Skeletal muscle satellite cell (primary cell): ENCODE results near the gene AGAP3.

Source experiments
- H3K27me3 ChIP-seq: 2 replicates; pipeline ENCODE4 v1.7.0; 2013; ENCODE audit warnings: low read length; ENCODE audit not compliant: control insufficient read depth, insufficient read depth
- H3K36me3 ChIP-seq: 2 replicates; pipeline ENCODE4 v1.7.0; 2013; ENCODE audit warnings: mild to moderate bottlenecking, control low read depth, low read length; ENCODE audit not compliant: insufficient read depth
- H3K4me1 ChIP-seq: 2 replicates; pipeline ENCODE4 v1.7.0; 2013; ENCODE audit warnings: low read length; ENCODE audit not compliant: control insufficient read depth, insufficient read depth
- H3K4me2 ChIP-seq: 2 replicates; pipeline ENCODE4 v1.7.0; 2013; ENCODE audit warnings: mild to moderate bottlenecking, low read length
- H3K4me3 ChIP-seq: 2 replicates; pipeline ENCODE4 v1.7.0; 2013; ENCODE audit warnings: low read length
- H3K9ac ChIP-seq: 2 replicates; pipeline ENCODE4 v1.7.0; 2013; ENCODE audit warnings: mild to moderate bottlenecking, low read depth, low read length, moderate library complexity
- H3K9me3 ChIP-seq: replicated peaks from 2 replicates; pipeline ENCODE4 v1.7.0; 2013; ENCODE audit warnings: mild to moderate bottlenecking, control low read depth, low read length

Gene AGAP3

DNA sequence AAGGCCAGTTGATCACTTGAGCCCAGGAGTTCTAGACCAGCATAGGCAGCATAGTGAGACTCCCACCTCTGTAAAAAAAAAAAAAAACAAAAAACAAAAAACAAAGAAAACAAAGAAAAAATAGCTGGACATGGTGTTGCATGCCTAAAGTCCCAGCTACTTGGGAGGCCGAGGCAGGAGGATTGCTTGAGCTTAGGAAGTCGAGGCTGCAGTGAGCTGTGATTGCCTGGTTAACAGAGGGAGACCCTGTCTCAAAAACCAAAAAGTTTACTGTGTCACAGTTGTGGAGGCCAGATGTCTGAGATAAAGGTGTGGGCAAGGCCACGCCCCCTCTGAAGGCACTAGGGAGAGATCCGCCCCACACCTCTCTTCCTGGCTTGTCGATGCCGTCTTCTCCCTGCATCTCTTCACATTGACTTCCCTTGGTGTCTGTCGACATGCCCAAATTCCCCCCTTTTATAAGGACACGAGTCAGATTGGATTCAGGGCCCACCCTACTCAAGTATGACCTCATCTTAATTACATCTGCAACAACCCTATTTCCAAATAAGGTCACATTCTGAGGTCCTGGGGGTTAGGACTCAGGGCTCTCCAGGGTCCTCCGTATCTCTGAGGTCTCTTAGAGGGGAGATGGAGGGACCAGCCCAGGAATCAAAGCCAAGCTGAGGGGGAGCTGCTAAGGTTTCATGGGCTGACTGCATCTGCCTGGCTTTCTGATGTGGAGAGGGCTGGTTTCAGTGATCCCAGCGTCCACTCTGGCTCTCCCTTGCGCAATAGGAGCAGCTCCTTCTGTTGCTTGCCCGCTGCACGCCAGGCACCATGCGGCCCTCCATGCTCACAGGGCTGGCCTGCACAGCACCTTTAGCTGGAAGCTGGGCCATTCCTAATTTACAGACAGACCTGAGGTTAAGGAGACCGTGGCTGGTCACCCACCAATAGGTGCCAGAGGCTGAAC is 23.1 kb downstream of the AGAP3 start:
- no peak overlapping the region for H3K4me2 ChIP-seq
- H3K9me3 ChIP-seq = no peaks in the 10 kb centered on the region
- peak overlapping the region; percentile 5 for H3K9ac ChIP-seq
- H3K4me3 ChIP-seq = no peak overlapping the region
- peaks cover 37% of the 10 kb centered on the region for H3K4me1 ChIP-seq
- no peaks in the 10 kb centered on the region for H3K27me3 ChIP-seq
- H3K36me3 ChIP-seq = peaks cover 5% of the 10 kb centered on the region

DNA sequence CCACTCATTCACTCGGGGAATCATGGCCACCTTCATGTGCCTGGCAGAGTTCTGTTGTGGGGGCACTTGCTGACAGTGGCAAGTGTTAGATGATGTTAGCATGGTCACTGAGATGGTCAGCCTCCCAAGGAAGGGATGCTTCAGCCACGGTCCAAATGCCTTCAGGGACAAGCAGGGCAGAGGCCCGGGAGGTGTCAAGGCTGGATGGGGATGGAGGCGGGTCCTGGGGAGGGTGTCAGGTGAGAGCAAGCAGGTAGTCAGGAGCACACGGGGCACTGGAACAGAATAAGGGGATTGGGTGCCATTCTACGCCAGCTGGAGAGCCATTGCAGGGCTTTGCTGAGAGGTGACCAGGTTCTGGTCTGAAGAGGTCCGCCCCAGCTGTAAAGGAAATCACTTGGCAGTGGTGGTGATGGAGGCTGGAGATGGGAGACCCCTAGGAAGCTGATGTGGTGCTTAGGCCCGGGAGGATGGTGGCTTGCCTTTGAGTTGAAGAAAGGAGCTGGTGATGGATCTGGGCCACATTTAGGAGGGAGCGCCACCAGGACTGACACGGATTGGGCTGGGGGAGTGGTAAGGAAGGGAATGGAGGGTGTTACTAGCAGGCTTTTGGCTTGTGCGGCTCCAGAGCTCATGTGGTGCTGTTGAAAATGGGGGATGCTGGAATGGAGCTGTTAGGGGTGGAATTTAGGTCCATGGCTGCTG is 24.1 kb downstream of the AGAP3 start:
- no peak overlapping the region for H3K4me3 ChIP-seq
- peaks cover 28% of the 10 kb centered on the region for H3K4me1 ChIP-seq
- no peaks in the 10 kb centered on the region for H3K9me3 ChIP-seq
- H3K27me3 ChIP-seq = no peaks in the 10 kb centered on the region
- no peak overlapping the region for H3K9ac ChIP-seq
- no peak overlapping the region for H3K4me2 ChIP-seq
- peaks cover 6% of the 10 kb centered on the region for H3K36me3 ChIP-seq

DNA sequence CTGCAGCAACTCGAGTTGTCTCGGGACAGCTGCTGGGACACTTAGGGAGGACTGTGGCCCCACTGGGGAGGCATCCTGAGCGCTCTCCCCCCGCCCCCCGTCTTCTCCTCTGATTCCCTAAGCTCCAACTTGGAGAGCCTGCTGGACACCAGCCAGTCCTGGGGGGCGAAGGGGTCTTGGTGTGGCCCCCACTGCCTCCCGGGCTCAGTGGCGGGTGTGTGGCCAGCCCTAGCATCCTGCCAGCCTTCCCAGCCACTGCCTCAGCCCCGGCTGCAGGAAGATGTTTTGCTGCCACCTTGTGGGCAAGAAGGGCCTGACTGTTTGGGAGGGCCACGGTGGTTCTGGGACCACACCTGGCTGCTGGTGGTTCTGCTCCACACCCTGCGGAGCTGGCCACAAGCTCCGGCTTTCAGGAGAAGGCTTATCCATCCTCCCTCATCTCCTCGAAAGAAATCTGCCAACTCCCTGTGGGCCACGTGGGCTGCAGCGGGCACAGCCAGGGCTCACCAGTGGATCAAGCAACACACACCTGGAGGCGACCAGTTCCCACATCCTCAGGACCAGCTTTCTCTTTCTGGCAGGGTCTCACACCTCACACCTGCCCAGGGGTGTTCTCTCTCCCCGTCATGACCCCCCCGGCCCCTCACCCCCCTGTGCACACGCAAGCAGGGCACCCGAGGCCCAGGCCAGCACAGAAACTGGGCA is 24.8 kb downstream of the AGAP3 start:
- Histone ChIP-seq H3K9me3 (no peaks in the 10 kb centered on the region), H3K36me3 (peaks cover 6% of the 10 kb centered on the region), H3K9ac (no peak overlapping the region), H3K4me1 (peaks cover 23% of the 10 kb centered on the region), H3K4me2 (no peak overlapping the region), H3K4me3 (no peak overlapping the region), H3K27me3 (no peaks in the 10 kb centered on the region)

DNA sequence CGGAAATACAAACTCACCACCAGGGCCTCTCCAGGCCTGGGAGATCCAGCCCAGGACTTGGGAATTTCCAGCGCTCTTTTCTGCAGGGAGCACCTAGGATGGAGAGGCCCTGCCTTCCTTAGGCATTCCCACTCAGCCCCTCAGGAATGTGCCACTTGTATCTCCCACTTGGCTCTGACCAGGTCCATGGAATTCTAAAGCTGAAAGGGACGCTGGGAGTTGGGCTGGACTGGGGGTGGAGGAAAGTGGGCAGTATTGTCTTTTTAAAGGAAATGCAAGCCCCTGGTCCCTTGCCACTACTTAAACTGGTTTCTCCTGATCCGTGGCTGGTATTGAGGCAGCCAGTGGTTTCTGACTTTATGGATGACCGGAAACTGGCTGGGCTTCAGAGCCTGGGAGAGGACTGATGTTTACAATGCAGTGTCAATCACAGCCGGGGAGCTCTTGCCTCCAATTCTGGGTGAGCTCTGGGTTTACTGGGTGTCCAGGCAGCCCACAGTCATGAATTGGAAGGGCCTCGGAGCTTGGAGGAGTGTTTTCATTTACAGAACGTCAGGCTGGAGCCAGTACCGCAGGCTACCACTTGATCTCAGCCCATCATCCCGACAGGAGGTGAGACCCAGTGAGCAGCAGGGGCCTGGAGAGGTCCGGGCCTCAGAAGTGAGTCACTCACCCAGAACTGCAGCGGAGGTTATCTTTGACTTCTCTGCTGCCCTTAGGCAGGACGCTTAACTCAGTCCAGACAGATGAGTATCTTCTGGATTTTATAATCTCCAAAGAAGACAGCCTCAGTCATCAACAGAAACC is 27.3 kb downstream of the AGAP3 start:
- no peak overlapping the region for H3K4me3 ChIP-seq
- H3K4me2 ChIP-seq = no peak overlapping the region
- H3K9me3 ChIP-seq = no peaks in the 10 kb centered on the region
- peaks cover 23% of the 10 kb centered on the region for H3K4me1 ChIP-seq
- peaks cover 16% of the 10 kb centered on the region for H3K36me3 ChIP-seq
- no peaks in the 10 kb centered on the region for H3K27me3 ChIP-seq
- H3K9ac ChIP-seq = no peak overlapping the region

DNA sequence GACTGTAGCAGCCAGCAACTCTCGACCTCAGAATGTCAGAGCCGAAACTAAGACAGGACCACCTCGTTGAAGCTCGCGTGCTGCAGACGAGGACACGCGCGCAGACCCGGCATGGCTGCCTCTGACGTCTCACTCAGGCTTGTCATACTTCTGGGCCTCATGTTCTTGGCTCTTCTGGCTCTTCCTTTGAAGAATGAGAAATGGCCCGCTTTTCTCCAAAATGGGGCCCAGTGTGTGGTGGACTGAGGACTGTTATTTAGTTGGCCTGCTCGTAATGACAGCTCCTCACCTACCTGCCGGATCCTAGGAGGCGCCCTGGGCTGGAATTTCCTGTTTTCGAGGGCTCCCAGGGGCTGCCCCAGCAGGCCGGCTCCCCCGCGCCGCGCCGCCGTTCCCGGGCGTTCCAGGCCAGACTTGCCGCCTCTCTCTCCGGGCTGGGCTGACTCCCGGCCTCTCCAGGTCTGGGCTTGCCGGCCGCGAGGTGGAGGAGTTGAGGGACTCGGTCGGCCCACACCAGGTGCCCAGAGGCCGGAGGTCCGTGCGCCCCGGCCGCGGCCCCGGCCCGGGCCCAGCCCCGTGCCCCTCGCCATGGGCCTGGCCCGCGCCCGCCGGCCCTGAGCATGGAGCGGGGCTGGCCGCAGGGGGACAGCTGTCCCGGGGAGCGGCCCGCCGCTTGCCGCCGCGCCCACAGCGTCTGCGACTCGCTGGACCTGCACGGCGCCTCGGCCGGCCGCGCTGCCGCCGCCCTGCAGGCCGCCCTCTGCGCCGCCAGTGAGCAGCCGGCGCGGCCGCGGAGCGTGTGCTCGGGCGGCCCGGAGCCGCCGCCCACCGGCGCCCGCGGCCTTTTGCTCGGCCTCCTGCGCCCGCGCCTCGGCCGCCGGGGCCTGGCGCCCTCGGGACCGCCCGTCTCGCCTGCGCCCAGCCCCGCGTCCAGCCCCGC is 28.1 kb downstream of the AGAP3 start:
- H3K27me3 ChIP-seq = no peaks in the 10 kb centered on the region
- peaks cover 18% of the 10 kb centered on the region for H3K4me1 ChIP-seq
- no peak overlapping the region for H3K4me3 ChIP-seq
- no peak overlapping the region for H3K9ac ChIP-seq
- no peak overlapping the region for H3K4me2 ChIP-seq
- H3K9me3 ChIP-seq = no peaks in the 10 kb centered on the region
- H3K36me3 ChIP-seq = peaks cover 25% of the 10 kb centered on the region

DNA sequence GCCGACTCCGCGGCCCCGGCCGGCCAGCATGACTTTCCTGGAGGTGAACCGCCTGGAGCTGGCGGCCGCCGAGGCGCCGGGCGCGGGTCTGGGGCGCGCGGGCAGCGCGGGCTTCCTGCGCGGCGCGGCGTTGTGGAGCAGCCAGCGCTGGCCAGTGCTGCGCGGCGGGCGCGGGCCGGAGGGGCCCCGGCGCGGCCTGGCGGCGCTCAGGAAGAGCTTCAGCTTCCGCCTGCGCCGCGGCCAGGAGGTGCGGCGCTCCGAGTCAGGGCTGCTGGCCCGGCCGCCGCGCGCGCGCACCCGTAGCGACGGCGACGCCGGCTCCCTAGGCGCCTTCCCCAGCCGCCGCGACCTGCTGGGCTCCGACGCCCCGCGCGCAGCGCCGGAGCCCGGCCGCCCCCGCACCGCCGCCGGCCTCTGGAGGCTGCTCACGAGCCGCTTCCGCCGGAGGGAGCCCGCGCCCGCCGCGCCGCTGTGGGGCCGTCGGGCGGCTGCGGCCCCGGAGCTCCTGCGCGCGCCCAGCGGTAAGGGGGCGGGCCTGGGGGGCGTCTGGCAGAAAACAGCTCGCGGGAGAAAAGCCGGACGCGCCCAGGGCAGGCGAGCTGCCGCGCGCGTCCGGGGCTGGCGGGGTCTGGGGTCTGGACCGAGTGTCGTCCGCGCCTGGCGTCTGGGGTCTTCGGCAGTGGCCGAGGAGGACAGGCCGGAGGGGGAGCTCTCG is 29.0 kb downstream of the AGAP3 start:
- H3K9ac ChIP-seq = no peak overlapping the region
- no peak overlapping the region for H3K4me2 ChIP-seq
- H3K36me3 ChIP-seq = peaks cover 33% of the 10 kb centered on the region
- H3K9me3 ChIP-seq = no peaks in the 10 kb centered on the region
- no peak overlapping the region for H3K4me3 ChIP-seq
- H3K27me3 ChIP-seq = no peaks in the 10 kb centered on the region
- peaks cover 12% of the 10 kb centered on the region for H3K4me1 ChIP-seq

DNA sequence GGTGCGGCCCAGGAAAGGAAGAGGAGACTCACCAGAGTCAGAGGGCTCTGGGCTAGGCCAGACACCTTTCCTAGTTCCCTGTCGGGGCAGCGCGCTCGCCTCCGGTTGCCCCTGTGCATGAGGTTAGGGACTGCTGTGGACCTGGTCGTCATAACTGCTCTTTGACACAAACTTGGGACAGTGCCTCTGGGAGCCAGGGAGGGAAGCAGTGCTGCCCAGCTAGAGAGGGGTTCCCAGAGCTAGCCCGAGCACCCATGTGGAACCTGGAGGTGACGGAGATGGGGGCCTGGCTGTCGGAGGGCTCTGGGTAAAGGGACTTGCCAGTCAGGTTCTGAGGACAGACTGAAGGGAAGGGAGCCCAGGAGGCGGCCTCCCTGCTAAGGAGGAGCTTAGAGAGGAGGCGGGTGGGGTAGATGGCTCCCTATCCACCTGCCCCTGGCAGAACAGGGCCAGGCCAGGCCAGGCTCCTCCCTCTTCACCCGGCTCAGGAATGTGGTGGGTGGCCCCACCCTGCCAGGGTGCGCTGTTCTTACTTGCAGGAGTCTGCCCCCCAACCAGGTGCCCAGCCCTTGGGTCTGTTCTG is 29.7 kb downstream of the AGAP3 start:
- Histone ChIP-seq H3K36me3 (peaks cover 40% of the 10 kb centered on the region), H3K4me3 (no peak overlapping the region), H3K9me3 (no peaks in the 10 kb centered on the region), H3K4me1 (peaks cover 12% of the 10 kb centered on the region), H3K9ac (no peak overlapping the region), H3K27me3 (no peaks in the 10 kb centered on the region), H3K4me2 (no peak overlapping the region)

DNA sequence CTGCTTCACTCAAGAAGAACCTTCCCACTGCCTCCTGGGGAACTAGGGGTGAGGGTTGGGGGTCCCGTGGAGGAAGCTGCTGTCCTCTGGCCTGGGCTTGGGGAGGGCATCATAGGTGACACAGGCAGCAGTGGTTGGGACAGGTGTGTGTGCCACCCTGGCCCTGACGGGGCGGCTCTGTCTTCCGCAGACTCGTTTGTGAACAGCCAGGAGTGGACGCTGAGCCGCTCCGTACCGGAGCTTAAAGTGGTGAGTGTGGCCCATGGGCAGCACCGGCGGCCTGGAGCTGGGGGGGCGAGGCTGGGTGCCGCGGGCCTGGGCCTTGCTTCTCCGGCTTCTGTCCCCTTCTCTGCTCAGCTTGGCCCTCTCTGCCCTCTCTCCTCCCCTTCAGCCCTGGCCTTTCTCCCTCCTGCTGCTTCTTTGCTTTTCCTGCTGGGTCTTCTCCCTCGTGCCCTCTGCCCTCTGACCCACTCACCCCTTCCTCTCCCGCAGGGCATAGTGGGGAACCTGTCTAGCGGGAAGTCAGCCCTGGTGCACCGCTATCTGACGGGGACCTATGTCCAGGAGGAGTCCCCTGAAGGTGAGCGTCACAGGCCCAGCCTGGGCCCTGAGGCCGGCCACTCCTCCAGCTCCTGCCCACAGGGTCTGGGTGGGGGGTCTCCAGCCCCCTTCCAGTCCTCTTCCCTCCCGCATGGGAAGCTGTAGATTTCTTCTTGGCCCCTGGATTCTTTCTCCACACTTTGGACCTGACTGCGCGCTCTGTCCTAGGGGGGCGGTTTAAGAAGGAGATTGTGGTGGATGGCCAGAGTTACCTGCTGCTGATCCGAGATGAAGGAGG is 30.5 kb downstream of the AGAP3 start:
- H3K4me1 ChIP-seq = peaks cover 12% of the 10 kb centered on the region
- no peak overlapping the region for H3K4me2 ChIP-seq
- no peak overlapping the region for H3K9ac ChIP-seq
- H3K4me3 ChIP-seq = no peak overlapping the region
- peaks cover 49% of the 10 kb centered on the region for H3K36me3 ChIP-seq
- H3K27me3 ChIP-seq = no peaks in the 10 kb centered on the region
- no peaks in the 10 kb centered on the region for H3K9me3 ChIP-seq

DNA sequence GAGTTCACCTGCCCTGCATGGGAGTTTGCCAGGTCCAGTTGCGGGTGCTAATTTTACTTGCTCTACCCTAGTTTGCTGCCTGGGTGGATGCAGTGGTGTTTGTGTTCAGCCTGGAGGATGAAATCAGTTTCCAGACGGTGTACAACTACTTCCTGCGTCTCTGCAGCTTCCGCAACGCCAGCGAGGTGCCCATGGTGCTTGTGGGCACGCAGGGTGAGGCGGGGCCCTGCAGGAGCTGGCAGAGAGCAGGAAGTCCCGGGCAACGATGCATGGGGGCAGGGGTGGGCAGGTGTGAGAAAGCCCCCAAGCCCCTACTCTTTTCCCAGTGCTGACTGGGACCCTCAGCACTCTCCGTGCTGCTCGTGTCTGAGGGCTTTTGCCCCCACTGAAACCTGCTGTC is 31.3 kb downstream of the AGAP3 start:
- Histone ChIP-seq H3K27me3 (no peaks in the 10 kb centered on the region), H3K4me1 (peaks cover 12% of the 10 kb centered on the region), H3K36me3 (peaks cover 50% of the 10 kb centered on the region), H3K4me2 (no peak overlapping the region), H3K9ac (no peak overlapping the region), H3K9me3 (no peaks in the 10 kb centered on the region), H3K4me3 (no peak overlapping the region)
